ENCODE results near the gene IL27RA. TPM values are rescaled to one million over a fixed set of nuclear protein-coding genes. Genes with fewer than 3 reads are reported as not detected.
A peak's percentile ranks its signal among the peaks of the same experiment; 100 is the strongest.

The IL27RA gene
- total and polyA plus RNA-seq, 3 donors from 2014 or later, result 3.5 to 5.2 (median 4.9) TPM

- no peak for TF ChIP-seq CTCF (IDR thresholded peaks at IDR 0.05)
- TF ChIP-seq POLR2A (IDR thresholded peaks at IDR 0.05), result no peak
- intact Hi-C loops (cut with DNase I; ENCODE audit: low total_unique reads), result loop anchor here (10.0 kb wide), 1 partner anchor 186 kb away; no protein-coding TSS in a partner anchor
- DNase-seq, result no peak
- no peaks in the 10 kb centered on the region for H3K9me3 ChIP-seq
- no peaks in the 10 kb centered on the region for H3K36me3 ChIP-seq (ENCODE audit: low read depth, missing control alignments)
- no peaks in the 10 kb centered on the region for H3K27me3 ChIP-seq
- H3K27ac ChIP-seq, result no peak overlapping the region
- WGBS, 2 donors, result 95% methylated on average over 39 to 40 of the region's 43 CpGs
- peaks cover 15% of the 10 kb centered on the region for H3K4me1 ChIP-seq
- H3K4me3 ChIP-seq, result no peak overlapping the region
Measured at GRCh38 chr19:14070268-14071050, 38.9 kb downstream of the IL27RA start.

GRCh38 chr19:14072535-14073260 lies 41.1 kb downstream of the IL27RA start, which contains the start of gene MISP3:
TSS of gene MISP3 (plus strand) at chr19:14072786. CDS start at chr19:14073310, 524 bp downstream.
- Histone ChIP-seq H3K4me1 (peaks cover 15% of the 10 kb centered on the region), H3K4me3 (peak within 1 kb of the TSS; percentile 54 to 60), H3K9me3 (no peaks in the 10 kb centered on the region), H3K27me3 (no peaks in the 10 kb centered on the region), H3K27ac (peak within 1 kb of the TSS; percentile 85 to 88), H3K36me3 (ENCODE audit: low read depth, missing control alignments) (no peaks in the 10 kb centered on the region)
- WGBS, 2 donors, result 0 to 1% methylated on average over 1 to 33 of the region's 51 CpGs
- DNase-seq, result peak; percentile 50
- intact Hi-C loops (cut with DNase I; ENCODE audit: low total_unique reads), result loop anchor here (10.0 kb wide), 1 partner anchor 188 kb away; no protein-coding TSS in a partner anchor
- no peak for TF ChIP-seq CTCF (IDR thresholded peaks at IDR 0.05)

GRCh38 chr19:14073261-14073924 lies 41.8 kb downstream of the IL27RA start:
- H3K9me3 ChIP-seq, result no peaks in the 10 kb centered on the region
- intact Hi-C loops (cut with DNase I; ENCODE audit: low total_unique reads), result loop anchor here (10.0 kb wide), 1 partner anchor 189 kb away; no protein-coding TSS in a partner anchor
- WGBS, 2 donors, result 0 to 1% methylated on average over 4 to 24 of the region's 106 CpGs
- peak overlapping the region; percentile 85 to 88 for H3K27ac ChIP-seq
- H3K4me1 ChIP-seq, result peaks cover 15% of the 10 kb centered on the region
- no peaks in the 10 kb centered on the region for H3K27me3 ChIP-seq
- peak overlapping the region; percentile 54 to 60 for H3K4me3 ChIP-seq
- DNase-seq, result peak; percentile 80
- TF ChIP-seq CTCF (IDR thresholded peaks at IDR 0.05) (peak; percentile 27 to 92 (median 52)), POLR2A (IDR thresholded peaks at IDR 0.05) (no peak)
- H3K36me3 ChIP-seq (ENCODE audit: low read depth, missing control alignments), result no peaks in the 10 kb centered on the region

- Histone ChIP-seq H3K4me1 (peaks cover 15% of the 10 kb centered on the region), H3K9me3 (no peaks in the 10 kb centered on the region), H3K27me3 (no peaks in the 10 kb centered on the region), H3K36me3 (ENCODE audit: low read depth, missing control alignments) (no peaks in the 10 kb centered on the region), H3K27ac (peak overlapping the region; percentile 85 to 88), H3K4me3 (peak overlapping the region; percentile 54 to 60)
- no peak for TF ChIP-seq CTCF (IDR thresholded peaks at IDR 0.05)
- no peak for TF ChIP-seq POLR2A (IDR thresholded peaks at IDR 0.05)
- no peak for DNase-seq
- WGBS, 2 donors, result 0 to 1% methylated on average over 21 to 41 of the region's 44 CpGs
- intact Hi-C loops (cut with DNase I; ENCODE audit: low total_unique reads), result loop anchor here (10.0 kb wide), 1 partner anchor 189 kb away; no protein-coding TSS in a partner anchor
Measured at GRCh38 chr19:14073925-14074838, 42.6 kb downstream of the IL27RA start.

Data from testis (tissue), 3 donors.